GM23338 (cell line): ENCODE measurements around the gene RIT2.

Source experiments
- CREB1 ChIP-seq: fragments of 250-450 bp; sonication (Bioruptor Pico); IDR thresholded peaks from 2 replicates; pipeline ENCODE4 v1.5.0; 2020; ENCODE audit warnings: low read depth, mild to moderate bottlenecking, moderate library complexity
- EZH2 ChIP-seq: fragments of 200-600 bp; sonication (generic); IDR thresholded peaks from one replicate; pipeline ENCODE4 v1.8.0; 2017; ENCODE audit warnings: antibody characterized with exemption, mild to moderate bottlenecking, low read depth; ENCODE audit not compliant: unreplicated experiment
- EZH2phosphoT487 ChIP-seq: fragments of 200-600 bp; sonication (generic); IDR thresholded peaks from one replicate; pipeline ENCODE4 v1.8.1; 2018; ENCODE audit warnings: antibody characterized with exemption; ENCODE audit not compliant: unreplicated experiment
- JUNB ChIP-seq: IDR thresholded peaks from one replicate; pipeline ENCODE4 v1.6.1; 2016; ENCODE audit warnings: antibody characterized with exemption; ENCODE audit not compliant: unreplicated experiment
- NANOG ChIP-seq: IDR thresholded peaks from 2 replicates; pipeline ENCODE4 v1.6.1; 2016; ENCODE audit warnings: antibody characterized with exemption, borderline replicate concordance
- POLR2AphosphoS5 ChIP-seq: IDR thresholded peaks from 2 replicates; pipeline ENCODE4 v1.6.1; 2016; ENCODE audit warnings: antibody characterized with exemption, low read depth
- ZNF114 ChIP-seq: fragments of 250-450 bp; sonication (Bioruptor Pico); IDR thresholded peaks from 2 replicates; pipeline ENCODE4 v1.5.0; 2020; ENCODE audit warnings: mild to moderate bottlenecking, moderate library complexity
- ZNF331 ChIP-seq: fragments of 250-450 bp; sonication (Bioruptor Pico); IDR thresholded peaks from 2 replicates; pipeline ENCODE4 v1.5.0; 2020; ENCODE audit warnings: low read depth, mild to moderate bottlenecking, moderate library complexity
- TF ChIP-seq, protein P1 (sequence below), 2 experiments: fragments of 200-600 bp in 1 of 2; sonication (generic) in 1 of 2; conservative IDR thresholded peaks; 2 replicates each; pipeline versions ENCODE4 v1.5.1 to v1.6.1; 2016 to 2017; ENCODE audit warnings: antibody characterized with exemption in 2 of 2, low read depth in 2 of 2, mild to moderate bottlenecking in 2 of 2, moderate library complexity in 1 of 2
- TF ChIP-seq, protein P2 (sequence below): IDR thresholded peaks from one replicate; pipeline ENCODE4 v1.6.1; 2018; ENCODE audit warnings: antibody characterized with exemption; ENCODE audit not compliant: unreplicated experiment
- TF ChIP-seq, protein P3 (sequence below): fragments of 250-450 bp; sonication (Bioruptor Pico); IDR thresholded peaks from 2 replicates; pipeline ENCODE4 v1.5.0; 2020; ENCODE audit warnings: mild to moderate bottlenecking, moderate library complexity
- TF ChIP-seq, protein P4 (sequence below): IDR thresholded peaks from 2 replicates; pipeline ENCODE4 v1.6.1; 2016; ENCODE audit warnings: antibody characterized with exemption

DNA sequence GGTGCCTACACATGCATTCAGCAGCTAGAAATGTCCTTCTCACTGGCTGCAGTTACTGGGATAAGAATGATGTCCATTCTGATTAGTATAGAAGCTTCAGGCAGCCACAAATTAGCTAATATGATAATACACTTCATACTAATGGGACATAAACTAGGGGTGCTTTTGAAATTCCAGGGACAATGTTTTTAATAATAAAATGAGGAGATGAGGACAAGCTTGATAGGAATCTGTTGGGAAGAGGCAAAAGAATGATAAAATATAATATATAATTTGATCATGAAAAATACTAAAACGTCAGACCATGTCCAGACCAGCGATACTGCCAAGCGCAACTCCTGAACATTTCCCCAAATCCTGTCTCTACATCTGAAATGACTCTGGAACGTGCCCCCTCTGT lies 157.1 kb downstream of the RIT2 start:
- TF ChIP-seq, protein P1, sequence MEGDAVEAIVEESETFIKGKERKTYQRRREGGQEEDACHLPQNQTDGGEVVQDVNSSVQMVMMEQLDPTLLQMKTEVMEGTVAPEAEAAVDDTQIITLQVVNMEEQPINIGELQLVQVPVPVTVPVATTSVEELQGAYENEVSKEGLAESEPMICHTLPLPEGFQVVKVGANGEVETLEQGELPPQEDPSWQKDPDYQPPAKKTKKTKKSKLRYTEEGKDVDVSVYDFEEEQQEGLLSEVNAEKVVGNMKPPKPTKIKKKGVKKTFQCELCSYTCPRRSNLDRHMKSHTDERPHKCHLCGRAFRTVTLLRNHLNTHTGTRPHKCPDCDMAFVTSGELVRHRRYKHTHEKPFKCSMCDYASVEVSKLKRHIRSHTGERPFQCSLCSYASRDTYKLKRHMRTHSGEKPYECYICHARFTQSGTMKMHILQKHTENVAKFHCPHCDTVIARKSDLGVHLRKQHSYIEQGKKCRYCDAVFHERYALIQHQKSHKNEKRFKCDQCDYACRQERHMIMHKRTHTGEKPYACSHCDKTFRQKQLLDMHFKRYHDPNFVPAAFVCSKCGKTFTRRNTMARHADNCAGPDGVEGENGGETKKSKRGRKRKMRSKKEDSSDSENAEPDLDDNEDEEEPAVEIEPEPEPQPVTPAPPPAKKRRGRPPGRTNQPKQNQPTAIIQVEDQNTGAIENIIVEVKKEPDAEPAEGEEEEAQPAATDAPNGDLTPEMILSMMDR (conservative IDR thresholded peaks at IDR 0.05; ENCODE audit: low read depth in 2 of 2), result no peak
- TF ChIP-seq EZH2phosphoT487, result no peak
- TF ChIP-seq EZH2, result no peak
- no peak for TF ChIP-seq POLR2AphosphoS5
- TF ChIP-seq CREB1 (CRISPR knock-in tag), result no peak
- TF ChIP-seq ZNF331, result no peak
- TF ChIP-seq, protein P2, sequence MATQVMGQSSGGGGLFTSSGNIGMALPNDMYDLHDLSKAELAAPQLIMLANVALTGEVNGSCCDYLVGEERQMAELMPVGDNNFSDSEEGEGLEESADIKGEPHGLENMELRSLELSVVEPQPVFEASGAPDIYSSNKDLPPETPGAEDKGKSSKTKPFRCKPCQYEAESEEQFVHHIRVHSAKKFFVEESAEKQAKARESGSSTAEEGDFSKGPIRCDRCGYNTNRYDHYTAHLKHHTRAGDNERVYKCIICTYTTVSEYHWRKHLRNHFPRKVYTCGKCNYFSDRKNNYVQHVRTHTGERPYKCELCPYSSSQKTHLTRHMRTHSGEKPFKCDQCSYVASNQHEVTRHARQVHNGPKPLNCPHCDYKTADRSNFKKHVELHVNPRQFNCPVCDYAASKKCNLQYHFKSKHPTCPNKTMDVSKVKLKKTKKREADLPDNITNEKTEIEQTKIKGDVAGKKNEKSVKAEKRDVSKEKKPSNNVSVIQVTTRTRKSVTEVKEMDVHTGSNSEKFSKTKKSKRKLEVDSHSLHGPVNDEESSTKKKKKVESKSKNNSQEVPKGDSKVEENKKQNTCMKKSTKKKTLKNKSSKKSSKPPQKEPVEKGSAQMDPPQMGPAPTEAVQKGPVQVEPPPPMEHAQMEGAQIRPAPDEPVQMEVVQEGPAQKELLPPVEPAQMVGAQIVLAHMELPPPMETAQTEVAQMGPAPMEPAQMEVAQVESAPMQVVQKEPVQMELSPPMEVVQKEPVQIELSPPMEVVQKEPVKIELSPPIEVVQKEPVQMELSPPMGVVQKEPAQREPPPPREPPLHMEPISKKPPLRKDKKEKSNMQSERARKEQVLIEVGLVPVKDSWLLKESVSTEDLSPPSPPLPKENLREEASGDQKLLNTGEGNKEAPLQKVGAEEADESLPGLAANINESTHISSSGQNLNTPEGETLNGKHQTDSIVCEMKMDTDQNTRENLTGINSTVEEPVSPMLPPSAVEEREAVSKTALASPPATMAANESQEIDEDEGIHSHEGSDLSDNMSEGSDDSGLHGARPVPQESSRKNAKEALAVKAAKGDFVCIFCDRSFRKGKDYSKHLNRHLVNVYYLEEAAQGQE, result no peak
- TF ChIP-seq, protein P3, sequence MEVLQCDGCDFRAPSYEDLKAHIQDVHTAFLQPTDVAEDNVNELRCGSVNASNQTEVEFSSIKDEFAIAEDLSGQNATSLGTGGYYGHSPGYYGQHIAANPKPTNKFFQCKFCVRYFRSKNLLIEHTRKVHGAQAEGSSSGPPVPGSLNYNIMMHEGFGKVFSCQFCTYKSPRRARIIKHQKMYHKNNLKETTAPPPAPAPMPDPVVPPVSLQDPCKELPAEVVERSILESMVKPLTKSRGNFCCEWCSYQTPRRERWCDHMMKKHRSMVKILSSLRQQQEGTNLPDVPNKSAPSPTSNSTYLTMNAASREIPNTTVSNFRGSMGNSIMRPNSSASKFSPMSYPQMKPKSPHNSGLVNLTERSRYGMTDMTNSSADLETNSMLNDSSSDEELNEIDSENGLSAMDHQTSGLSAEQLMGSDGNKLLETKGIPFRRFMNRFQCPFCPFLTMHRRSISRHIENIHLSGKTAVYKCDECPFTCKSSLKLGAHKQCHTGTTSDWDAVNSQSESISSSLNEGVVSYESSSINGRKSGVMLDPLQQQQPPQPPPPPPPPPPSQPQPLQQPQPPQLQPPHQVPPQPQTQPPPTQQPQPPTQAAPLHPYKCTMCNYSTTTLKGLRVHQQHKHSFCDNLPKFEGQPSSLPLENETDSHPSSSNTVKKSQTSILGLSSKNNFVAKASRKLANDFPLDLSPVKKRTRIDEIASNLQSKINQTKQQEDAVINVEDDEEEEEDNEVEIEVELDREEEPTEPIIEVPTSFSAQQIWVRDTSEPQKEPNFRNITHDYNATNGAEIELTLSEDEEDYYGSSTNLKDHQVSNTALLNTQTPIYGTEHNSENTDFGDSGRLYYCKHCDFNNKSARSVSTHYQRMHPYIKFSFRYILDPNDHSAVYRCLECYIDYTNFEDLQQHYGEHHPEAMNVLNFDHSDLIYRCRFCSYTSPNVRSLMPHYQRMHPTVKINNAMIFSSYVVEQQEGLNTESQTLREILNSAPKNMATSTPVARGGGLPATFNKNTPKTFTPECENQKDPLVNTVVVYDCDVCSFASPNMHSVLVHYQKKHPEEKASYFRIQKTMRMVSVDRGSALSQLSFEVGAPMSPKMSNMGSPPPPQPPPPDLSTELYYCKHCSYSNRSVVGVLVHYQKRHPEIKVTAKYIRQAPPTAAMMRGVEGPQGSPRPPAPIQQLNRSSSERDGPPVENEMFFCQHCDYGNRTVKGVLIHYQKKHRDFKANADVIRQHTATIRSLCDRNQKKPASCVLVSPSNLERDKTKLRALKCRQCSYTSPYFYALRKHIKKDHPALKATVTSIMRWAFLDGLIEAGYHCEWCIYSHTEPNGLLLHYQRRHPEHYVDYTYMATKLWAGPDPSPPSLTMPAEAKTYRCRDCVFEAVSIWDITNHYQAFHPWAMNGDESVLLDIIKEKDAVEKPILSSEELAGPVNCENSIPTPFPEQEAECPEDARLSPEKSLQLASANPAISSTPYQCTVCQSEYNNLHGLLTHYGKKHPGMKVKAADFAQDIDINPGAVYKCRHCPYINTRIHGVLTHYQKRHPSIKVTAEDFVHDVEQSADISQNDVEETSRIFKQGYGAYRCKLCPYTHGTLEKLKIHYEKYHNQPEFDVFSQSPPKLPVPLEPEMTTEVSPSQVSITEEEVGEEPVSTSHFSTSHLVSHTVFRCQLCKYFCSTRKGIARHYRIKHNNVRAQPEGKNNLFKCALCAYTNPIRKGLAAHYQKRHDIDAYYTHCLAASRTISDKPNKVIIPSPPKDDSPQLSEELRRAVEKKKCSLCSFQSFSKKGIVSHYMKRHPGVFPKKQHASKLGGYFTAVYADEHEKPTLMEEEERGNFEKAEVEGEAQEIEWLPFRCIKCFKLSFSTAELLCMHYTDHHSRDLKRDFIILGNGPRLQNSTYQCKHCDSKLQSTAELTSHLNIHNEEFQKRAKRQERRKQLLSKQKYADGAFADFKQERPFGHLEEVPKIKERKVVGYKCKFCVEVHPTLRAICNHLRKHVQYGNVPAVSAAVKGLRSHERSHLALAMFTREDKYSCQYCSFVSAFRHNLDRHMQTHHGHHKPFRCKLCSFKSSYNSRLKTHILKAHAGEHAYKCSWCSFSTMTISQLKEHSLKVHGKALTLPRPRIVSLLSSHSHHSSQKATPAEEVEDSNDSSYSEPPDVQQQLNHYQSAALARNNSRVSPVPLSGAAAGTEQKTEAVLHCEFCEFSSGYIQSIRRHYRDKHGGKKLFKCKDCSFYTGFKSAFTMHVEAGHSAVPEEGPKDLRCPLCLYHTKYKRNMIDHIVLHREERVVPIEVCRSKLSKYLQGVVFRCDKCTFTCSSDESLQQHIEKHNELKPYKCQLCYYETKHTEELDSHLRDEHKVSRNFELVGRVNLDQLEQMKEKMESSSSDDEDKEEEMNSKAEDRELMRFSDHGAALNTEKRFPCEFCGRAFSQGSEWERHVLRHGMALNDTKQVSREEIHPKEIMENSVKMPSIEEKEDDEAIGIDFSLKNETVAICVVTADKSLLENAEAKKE, result no peak
- no peak for TF ChIP-seq JUNB
- TF ChIP-seq, protein P4, sequence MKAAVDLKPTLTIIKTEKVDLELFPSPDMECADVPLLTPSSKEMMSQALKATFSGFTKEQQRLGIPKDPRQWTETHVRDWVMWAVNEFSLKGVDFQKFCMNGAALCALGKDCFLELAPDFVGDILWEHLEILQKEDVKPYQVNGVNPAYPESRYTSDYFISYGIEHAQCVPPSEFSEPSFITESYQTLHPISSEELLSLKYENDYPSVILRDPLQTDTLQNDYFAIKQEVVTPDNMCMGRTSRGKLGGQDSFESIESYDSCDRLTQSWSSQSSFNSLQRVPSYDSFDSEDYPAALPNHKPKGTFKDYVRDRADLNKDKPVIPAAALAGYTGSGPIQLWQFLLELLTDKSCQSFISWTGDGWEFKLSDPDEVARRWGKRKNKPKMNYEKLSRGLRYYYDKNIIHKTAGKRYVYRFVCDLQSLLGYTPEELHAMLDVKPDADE, result no peak
- no peak for TF ChIP-seq ZNF114
- TF ChIP-seq NANOG, result no peak
